OCI-LY3 (cell line): ENCODE measurements around the gene TRNT1.

Experiments used
- EZH2phosphoT487 ChIP-seq: fragments of 200-600 bp; shearing (Covaris generic); IDR thresholded peaks from 2 replicates; pipeline ENCODE4 v1.6.1; 2018; ENCODE audit warnings: antibody characterized with exemption, mixed run types, low read depth
- TF ChIP-seq, protein P1 (sequence below): fragments of 200-600, 300-600 bp; sonication (generic); IDR thresholded peaks from 2 replicates; pipeline ENCODE4 v1.5.1; 2014; ENCODE audit warnings: antibody characterized with exemption, low read length, low read depth

DNA sequence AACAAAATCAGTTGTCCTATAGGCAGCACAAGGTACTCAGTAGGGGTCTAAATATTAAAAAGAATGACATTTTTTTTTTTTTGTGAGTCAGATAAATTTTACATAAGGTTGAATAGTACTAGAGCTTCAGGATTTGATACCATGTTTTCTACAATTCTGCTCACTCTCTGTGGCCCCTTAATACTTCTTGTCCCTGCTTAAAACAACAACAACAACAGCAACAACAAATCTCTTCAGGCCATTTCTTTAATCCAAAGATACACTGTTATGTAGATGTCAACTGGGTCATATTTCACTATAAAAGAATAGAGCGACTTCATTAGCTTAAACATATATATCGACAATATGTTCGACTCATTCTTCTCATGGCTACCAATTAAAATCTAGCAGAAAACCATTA, 19.6 kb upstream of the TRNT1 start:
- no peak for TF ChIP-seq EZH2phosphoT487
- TF ChIP-seq, protein P1, sequence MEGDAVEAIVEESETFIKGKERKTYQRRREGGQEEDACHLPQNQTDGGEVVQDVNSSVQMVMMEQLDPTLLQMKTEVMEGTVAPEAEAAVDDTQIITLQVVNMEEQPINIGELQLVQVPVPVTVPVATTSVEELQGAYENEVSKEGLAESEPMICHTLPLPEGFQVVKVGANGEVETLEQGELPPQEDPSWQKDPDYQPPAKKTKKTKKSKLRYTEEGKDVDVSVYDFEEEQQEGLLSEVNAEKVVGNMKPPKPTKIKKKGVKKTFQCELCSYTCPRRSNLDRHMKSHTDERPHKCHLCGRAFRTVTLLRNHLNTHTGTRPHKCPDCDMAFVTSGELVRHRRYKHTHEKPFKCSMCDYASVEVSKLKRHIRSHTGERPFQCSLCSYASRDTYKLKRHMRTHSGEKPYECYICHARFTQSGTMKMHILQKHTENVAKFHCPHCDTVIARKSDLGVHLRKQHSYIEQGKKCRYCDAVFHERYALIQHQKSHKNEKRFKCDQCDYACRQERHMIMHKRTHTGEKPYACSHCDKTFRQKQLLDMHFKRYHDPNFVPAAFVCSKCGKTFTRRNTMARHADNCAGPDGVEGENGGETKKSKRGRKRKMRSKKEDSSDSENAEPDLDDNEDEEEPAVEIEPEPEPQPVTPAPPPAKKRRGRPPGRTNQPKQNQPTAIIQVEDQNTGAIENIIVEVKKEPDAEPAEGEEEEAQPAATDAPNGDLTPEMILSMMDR, result no peak
